HuH-7 (cell line): Measurements from ENCODE around the gene F2R.
"Not testable (repeated sequence)": the region's sequence is repeated elsewhere in the genome, so short reads cannot be mapped to it uniquely, and the experiment has no call there.

Experiments
- DNase-seq: peaks from one replicate; pipeline ENCODE4 v3.0.0; 2011; ENCODE audit warnings: low spot score

The F2R gene

GRCh38 chr5:76720988-76721569, 5.2 kb downstream of the F2R start:
- DNase-seq, result no peak

- no peak for DNase-seq
Measured at GRCh38 chr5:76723266-76723665, 7.3 kb downstream of the F2R start.

- no peak for DNase-seq
Measured at GRCh38 chr5:76723906-76724305, 8.0 kb downstream of the F2R start.

GRCh38 chr5:76724871-76725270, 8.9 kb downstream of the F2R start:
- DNase-seq, result no peak

GRCh38 chr5:76728965-76729364, 13.0 kb downstream of the F2R start:
- DNase-seq, result no peak

GRCh38 chr5:76729373-76730290, 13.7 kb downstream of the F2R start:
- no peak for DNase-seq

GRCh38 chr5:76732405-76733048, 16.6 kb downstream of the F2R start:
- no peak for DNase-seq

GRCh38 chr5:76733049-76733417, 17.1 kb downstream of the F2R start:
- no peak for DNase-seq

GRCh38 chr5:76735762-76736545, 20.0 kb downstream of the F2R start:
- no peak for DNase-seq

GRCh38 chr5:76736679-76737556, 21.0 kb downstream of the F2R start:
- no peak for DNase-seq

- DNase-seq, result no peak
Measured at GRCh38 chr5:76737846-76738245, 21.9 kb downstream of the F2R start.

- not testable (repeated sequence) for DNase-seq
Measured at GRCh38 chr5:76741506-76741905, 25.6 kb downstream of the F2R start.

GRCh38 chr5:76742583-76742982, 26.7 kb downstream of the F2R start:
- DNase-seq, result no peak

GRCh38 chr5:76744632-76745031, 28.7 kb downstream of the F2R start:
- no peak for DNase-seq

- DNase-seq, result no peak
Measured at GRCh38 chr5:76745670-76746069, 29.7 kb downstream of the F2R start.

- no peak for DNase-seq
Measured at GRCh38 chr5:76746677-76747076, 30.8 kb downstream of the F2R start.

GRCh38 chr5:76747706-76748105, 31.8 kb downstream of the F2R start:
- DNase-seq, result no peak

- DNase-seq, result no peak
Measured at GRCh38 chr5:76751291-76751690, 35.4 kb downstream of the F2R start.

- DNase-seq, result no peak
Measured at GRCh38 chr5:76754668-76755078, 38.7 kb downstream of the F2R start.

GRCh38 chr5:76755779-76756637, 40.1 kb downstream of the F2R start:
- no peak for DNase-seq
